HG03558 (cell line): ENCODE measurements around the gene PYROXD2.
"Not testable (repeated sequence)": the region's sequence is repeated elsewhere in the genome, so short reads cannot be mapped to it uniquely, and the experiment has no call there.

ENCODE experiments used
- ATAC-seq: cut with Tn5 transposase; IDR thresholded peaks from one replicate; pipeline ENCODE4 v1.9.1; 2021; ENCODE audit warnings: moderate number of reproducible peaks; ENCODE audit not compliant: unreplicated experiment; ENCODE audit errors: extremely low read depth

The PYROXD2 gene

DNA sequence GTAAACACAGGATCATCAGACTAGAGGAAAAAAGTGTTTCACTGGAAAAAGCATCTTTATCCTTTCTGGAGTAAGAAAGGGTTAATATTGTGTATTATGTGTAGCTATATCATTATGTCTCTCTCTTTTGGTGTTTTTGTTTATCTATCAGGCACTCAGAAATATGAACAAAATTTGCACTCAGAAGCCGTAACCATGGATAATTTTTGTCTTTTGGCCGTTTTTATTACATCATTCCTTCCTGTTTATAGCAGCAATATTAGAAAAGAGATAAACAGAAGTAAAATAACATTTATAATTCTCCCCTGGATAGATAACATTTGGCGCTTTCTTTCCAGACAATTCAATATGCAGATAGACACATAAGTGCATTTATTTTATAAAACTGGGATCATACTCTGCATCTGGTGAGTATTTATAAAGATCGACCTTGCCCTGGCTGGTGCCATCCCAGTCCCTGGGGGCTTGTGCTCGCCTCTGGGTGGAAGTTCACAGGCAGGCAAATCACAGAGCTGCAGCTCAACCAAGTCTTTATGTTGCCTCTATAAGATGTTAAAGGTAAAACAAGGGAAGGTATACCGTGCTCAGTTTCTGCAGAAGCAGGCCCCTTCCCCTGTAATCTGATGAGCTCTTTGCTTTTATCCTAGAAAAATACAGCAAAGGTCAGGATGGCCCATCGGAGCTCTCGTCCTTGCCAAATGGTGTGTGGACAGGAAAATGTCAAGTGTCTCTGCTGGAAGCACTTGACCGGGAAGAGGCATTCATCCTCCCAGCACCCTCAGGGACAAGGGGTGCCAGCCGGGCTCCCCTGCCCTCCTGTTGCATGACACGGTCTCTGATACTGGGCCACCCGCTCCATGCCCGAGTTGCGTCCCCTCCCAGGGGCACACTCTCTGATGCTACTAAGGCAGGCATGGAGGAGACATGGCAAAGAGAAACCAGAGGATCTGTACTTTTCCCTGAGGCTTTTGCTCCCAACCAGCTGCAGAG, 43.9 kb downstream of the PYROXD2 start:
- ATAC-seq: no peak

DNA sequence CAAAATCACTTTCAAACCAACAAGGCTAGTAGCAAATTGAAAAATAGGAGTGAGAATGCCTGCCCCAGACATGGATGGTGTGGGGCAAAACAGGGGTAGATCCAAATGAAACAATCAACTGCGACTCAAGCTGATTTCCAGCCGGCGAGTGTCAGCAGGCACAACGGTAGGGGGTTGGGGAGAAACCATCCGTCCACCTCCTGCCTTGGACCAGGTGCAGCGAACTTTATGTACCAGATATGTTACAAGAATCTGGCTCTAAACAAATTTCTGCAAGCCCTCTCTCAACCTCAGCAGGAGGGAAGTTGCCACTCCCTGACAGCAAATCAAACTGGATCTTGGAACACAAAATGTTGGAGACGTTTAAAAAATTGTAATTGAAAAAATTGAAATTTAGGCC, 45.2 kb downstream of the PYROXD2 start:
- no peak for ATAC-seq

DNA sequence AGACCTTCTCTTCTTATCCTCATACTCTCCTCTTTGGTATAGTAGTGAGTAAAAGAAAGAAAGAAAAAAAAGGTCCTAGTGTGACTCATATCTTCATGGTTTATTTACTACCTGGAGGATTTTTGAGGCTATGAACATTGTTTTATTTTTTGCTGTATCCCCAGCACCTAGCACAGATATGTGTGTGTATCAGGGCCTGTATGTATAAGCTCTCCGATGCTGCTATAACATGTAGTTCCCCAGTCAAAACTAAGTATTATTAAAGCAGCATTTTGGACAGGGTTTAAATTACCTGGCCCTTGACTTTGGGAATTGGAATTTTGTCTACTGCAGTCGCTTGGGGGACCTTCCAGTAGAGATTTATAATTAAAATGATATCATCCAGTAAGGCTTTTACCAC, 46.3 kb downstream of the PYROXD2 start:
- ATAC-seq: no peak

DNA sequence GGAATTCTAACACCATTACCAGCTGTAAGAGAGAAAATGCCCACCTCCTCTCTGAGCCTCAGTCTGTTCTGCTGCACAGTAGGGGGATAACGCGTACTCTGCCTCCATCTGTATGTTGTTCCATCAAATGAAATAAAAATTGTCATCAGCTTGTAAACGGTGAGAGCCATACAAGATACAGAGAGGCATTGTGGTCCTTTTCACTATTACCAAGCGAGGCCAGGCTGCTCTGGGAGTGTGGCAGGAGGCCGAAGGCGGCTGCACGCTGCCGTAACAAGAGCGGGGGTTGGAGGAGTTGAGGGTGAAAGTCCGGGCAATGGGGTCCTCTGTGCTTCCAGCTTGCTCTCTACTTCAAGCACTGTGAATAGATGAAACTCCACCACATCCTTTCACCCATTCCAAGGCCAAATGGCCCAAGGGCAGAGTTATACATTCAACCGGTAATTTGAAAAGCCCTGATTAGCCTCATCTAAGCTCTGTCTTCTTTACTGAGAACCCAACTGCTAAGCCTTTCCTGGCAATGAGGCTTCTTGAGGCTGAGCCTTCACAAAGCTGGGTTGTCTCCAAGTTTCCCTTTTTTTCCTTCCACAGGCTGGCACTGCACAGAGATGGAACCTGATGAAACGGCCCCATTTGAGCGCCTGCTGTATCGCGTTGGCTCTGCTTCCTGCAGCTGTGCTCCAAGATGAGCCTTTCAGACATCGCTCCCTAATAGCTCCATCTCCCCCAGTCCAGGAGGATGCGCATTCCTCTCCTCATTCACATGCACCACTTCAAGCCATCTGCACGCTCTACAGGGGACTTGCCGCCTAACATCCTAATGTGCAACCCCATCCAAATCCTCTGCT, 47.2 kb downstream of the PYROXD2 start:
- ATAC-seq: no peak

DNA sequence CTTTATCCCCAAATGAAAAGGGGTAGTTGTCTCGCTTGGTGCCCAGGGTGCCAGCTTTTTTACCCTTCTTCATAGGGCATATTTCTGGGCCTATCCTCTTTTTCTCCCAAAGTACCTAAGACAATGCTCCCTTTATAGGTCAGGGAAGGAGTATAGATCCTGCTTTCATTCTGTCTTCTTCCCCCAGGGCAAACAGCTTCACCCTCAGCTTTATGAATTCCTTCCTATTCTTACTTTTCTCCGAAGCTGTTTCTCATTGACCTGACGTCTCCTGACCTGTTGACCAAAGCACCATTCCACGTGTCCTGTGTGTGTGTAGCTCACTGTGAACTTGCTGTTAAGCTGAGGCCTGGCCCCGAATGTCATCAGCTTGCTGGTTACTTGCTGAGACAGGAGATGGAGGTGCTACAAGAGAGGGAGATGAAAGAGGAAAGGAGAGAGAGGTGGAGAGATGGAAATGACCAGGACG, 48.9 kb downstream of the PYROXD2 start:
- ATAC-seq: no peak

DNA sequence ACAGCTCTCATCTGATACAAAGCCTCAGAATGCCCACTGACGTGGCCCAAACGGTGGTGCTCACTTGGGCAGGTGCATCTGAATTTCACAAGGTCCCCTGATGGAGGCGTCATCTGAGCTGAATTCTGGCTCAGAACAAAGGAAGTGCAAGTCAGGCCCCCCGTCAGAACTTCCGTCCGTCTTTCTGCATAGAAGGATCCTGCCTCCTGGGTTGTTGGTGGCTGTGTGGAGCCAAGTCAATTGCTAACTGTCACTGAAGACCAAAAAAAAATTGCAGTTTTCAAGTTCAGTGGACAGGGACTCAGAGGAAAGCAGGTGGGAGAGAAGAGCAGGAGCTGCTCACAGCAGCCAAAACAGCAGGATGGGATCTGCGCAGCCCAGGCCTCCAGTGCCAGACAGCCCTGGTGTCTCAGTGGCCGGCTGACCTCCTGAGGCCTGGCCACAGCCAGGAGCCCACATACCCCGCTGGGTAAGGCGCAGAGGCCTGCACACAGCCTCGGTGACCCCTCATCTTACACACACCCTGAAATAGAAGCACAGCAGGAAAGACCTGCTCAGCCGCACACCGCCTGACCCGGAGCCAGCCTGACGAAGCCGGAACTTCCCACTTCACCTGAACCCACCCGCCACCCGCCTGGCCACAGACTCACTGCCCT, 49.4 kb downstream of the PYROXD2 start:
- ATAC-seq: no peak

DNA sequence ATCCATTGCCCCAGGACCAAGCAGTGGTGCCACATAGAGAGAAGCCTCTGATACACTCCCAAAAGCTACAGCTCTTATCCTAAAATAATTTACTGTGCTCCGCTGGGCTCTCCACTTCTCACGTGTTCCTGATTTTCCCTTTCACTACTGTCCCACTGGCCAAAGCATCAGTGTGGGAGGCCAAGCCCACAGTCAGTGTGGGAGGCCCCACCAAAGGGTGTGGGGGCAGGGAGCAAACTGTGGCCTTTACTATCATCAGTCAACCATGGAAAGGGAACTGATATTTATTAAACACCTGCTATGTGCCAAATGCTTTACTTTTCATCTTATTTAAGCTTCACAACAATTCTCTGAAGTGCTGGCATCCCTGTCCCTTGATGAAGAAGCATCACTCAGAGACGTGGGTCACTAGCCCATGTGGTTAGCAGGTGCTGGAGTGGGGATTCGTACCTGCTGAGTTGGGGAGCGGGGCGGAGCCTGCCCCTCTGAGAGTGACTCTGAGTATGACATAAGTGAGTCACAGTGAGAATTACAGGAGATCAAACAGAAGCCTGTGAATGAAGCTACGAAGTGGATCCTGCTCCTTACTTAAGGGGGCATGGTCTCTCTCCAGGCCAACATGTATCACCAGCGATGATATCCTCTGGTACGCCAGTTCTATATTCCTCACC, 50.4 kb downstream of the PYROXD2 start:
- no peak for ATAC-seq

DNA sequence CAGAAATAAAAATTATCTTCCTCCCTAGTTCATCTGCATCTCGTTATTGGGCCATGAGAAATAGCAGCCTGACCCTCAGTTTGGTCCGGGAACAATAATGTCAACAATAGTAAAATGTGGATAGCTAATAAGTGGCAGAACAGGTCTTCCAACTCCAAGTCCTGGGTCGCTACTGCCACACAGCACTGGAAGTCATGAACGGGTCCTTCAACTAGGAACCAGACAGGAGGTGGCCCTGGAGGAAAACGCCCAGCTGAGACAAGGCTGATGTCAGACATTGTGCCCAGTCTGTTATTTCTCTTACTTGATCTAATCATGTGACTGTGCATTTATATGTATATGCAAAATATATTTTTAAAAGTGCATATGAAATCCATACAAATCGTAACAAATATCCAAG, 51.8 kb downstream of the PYROXD2 start:
- ATAC-seq: no peak

DNA sequence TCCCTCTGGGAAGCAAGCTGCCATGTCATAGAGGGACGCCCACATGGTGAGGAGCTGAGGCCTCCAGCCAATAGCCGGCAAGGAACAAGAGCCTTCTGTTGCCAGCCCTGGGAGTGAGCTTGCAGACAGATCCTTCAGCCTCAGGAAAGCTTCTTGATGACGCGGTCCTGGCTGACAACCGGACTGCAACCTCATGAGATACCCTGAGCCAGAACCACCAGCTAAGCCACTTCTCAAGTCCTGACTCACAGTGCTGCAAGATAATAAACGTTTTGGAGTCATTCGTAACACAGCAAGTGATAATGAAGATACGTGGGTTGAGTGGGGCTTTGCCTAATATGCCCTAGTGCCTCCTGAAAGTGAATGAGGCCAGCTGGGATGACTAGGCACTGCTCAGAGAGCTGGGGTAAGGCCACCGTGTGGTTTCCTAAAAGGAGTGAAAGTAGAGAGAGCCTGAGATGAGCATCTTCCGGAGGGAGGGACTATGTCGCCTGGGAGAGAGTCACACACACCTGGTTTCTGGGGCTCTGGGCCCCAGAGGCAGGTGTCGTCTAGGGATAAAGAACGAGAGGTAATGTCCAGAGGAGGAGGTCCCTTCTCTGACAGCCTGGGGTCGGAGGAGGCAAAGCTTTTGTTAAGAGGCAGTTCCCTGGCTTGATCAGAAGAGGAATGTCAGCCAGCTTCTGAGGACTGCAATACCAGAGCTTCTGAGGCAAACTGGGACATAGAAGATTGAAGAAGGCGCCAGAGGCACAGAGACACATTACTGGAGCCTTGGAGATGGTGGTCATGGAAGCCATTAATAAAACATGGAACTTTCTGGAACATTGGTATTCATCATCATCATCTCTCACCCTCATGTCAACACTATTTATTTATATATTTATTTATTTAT, 53.6 kb downstream of the PYROXD2 start:
- peak; percentile 93 for ATAC-seq

DNA sequence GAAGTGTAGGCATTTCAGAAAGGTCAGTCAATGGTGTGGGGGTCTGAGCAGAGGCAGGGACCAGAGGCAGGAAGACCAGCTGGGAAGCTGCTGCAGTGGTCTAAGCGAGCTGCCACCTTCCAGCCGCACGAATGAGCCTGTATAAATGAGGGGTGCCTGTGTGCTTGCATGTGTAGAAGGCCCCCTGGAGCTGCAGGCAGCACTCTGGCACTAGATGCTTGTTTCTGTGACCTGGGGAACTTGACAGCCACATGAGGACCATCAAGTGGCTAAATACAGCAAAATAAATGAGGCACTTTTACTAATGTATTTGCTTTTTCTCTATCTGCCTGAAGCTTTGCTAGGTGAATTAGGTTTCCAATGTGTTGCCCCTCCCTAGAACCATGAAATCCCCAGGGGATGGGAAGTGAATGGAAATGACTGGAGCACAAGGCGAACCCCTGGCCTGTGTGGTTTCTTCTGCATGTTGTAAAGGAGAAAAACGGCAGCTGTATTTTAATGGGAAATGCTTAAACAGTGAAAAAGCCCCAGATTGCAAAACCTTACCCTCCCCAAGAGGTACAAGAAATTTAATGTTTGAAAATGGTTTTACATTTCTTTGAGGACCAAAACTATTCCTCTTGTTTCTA, 57.7 kb downstream of the PYROXD2 start:
- ATAC-seq: no peak

DNA sequence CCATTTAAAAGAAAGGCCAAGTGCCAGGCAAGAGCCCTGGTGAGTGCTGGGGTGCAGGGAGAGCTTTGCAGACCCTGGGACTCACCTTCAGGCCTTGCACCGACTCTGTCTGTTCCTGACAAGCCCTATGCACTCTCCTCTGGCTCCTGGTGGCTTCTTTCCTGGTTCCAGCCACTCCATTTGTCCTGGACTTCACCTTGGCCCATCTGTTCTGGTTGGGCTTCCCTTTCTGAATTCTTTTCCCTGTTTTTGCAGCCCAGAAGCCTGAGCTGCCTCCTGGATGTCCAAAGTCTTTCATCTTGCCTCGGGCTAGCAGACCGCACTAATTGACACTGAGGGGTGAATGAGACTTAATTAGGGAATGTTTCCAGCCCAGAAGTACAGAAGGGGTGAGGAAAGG, 60.5 kb downstream of the PYROXD2 start:
- no peak for ATAC-seq

DNA sequence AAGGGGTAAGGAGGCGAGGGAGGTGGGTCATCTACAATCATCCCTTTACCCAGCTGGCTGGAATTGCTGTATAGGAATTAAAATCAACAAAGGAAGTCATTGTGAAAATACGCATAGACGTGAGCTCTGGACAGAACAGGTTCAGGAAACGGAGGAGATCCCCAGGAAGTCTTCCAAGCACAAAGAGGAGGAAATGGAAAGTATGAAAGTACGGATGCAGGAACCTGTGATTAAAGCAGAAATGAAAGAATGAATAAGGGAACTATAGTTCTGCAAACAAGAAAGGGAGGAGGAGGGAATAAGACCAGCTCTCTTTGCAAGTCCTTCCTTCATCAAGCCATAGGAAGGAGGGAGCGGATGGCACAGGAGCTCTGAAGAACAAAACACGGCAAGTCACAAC, 61.8 kb downstream of the PYROXD2 start:
- no peak for ATAC-seq

DNA sequence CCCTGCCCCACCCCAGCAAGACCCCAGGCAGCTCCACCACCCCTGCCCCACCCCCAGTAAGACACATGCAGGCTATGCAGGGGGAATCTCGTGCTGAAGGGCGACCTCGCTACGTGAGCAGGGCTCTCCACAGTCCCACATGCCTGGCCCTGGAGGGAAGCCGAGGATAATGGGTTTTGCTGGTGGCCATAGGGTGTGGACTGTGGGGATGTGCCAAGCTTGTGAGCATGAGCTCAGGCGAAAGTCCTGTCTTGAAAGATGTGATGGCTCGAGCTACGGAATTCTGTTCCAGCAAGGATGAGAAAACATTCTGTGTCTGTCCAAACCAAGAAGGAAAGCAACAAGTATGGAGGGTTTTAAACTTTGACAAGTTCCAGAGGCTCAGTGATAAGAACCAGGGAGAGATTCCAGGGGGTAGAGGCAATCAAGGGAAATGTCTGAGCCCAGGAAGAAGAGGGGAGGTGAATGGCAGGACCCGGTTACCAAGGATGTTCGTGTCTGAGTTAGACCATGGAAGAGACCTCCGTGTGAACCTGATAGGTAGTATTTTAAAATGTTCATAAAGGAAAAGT, 63.1 kb downstream of the PYROXD2 start:
- no peak for ATAC-seq

DNA sequence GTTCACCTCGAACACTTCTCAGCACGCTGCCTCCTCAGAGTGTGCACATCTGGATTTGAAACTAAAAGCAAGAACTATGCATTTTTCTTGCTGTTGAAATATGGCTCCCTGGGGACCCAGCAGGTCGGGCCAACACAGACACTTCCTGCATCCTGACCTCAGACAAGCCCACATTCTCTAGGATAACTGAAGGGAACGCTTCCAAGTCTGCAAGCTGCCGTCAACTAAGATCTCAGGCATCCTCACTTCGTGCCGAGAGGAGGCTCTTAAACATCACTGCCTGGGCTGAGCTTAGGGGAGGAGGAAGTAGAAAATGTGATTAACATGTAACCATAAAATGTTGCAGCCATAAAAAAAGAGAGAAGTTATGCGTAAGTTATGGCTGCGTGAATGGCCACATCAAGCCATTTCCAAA, 65.5 kb downstream of the PYROXD2 start:
- ATAC-seq: no peak

DNA sequence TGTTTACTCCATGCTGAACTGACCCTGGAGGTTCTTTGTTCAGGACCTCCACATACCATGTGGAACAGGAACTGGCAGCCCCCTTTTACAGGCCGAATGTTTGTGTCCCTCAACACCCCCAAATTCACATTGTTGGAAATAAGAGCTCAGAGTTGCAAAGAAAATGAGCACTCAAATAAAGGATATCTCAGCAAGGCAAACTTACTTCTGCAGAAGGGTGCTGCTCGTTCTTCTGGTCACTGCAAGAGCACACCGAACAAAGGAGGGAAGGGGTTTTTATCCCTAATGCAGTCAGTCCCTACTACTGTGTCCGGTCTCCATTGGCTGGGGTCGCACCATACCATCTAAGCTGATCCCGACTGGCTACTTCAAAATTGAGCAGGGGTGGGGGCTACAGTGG, 68.1 kb downstream of the PYROXD2 start:
- ATAC-seq: no peak

DNA sequence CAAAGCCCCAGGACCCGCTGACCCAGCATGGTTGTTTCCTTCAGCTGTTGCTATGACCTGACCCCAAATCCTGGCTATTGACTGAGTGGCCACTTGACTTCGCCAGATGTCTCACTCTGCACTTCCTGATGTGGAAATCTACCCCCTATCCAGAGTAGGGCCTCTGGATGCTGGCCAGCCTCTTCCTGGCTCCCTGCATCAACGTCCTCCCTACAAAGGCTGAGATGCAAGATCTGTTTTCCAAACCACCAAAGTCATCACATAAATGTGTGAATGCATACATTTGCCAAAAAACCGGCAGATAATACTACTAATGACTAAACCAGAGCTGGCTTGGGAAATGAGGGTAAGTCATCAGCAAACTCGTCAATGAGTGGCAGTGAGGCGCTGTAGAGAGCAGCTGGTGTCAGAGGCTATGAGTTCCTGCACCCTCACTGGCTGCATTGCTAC, 70.4 kb downstream of the PYROXD2 start:
- ATAC-seq: no peak

DNA sequence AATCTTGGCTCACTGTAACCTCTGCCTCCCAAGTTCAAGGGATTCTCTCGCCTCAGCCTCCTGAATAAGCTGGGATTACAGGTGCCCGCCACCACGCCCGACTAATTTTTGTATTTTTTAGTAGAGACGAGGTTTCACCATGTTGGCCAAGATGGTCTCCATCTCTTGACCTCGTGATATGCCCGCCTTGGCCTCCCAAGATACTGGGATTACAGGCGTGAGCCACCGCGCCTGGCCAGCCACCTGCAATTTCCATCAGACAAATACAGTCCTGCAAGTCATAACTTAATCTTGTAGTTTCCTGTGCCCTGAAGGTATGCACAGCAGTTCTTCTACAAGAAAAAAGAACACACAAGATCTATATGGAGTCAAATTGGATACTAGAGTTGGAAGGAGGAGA, 73.3 kb downstream of the PYROXD2 start:
- not testable (repeated sequence) for ATAC-seq

DNA sequence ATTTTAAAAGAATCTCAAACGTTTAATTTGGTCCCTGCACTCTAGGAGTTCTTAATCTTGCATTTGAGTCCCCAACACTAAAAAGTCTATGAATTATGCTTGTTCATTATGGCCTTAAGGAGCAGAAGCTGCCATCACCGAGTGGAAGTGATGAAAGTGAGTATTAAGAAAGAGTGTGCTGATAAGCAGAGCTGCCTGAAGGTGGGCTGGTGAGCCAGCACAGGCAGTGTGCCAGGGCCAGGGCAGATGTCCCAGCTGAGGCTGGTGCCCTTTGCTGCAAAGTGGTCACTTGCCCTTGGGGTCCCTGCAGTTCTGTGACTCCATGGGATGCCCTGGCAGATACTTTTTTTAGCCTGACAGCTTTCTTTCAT, 74.1 kb downstream of the PYROXD2 start:
- ATAC-seq: no peak
